Mammary epithelial cell (primary cell): ENCODE results near the gene FOSB.

Source experiments
- CTCF ChIP-seq, 2 donors: IDR thresholded peaks in 1 of 2; conservative IDR thresholded peaks in 1 of 2; 2 replicates each; pipeline ENCODE4 v1.5.1; 2011 to 2012; ENCODE audit warnings: inconsistent platforms in 2 of 2, low read length in 2 of 2, mild to moderate bottlenecking in 2 of 2, control low read depth in 1 of 2, low read depth in 1 of 2; ENCODE audit not compliant: insufficient read depth in 1 of 2; ENCODE audit errors: extremely low read depth in 1 of 2
- EZH2 ChIP-seq: IDR thresholded peaks from 2 replicates; pipeline ENCODE4 v1.6.1; 2012; ENCODE audit warnings: low read length, inconsistent platforms, borderline replicate concordance

- TF ChIP-seq CTCF (conservative IDR thresholded peaks at IDR 0.05 in 1 of 2, IDR thresholded peaks at IDR 0.05 in 1 of 2; ENCODE audit: extremely low read depth in 1 of 2, insufficient read depth in 1 of 2, low read depth in 1 of 2, low read length in 2 of 2) = no peak
- TF ChIP-seq EZH2 = no peak
Observed at GRCh38 chr19:45457776-45458175, 10.0 kb upstream of the FOSB start.
